ENCODE data around the gene NFS1.

DNA sequence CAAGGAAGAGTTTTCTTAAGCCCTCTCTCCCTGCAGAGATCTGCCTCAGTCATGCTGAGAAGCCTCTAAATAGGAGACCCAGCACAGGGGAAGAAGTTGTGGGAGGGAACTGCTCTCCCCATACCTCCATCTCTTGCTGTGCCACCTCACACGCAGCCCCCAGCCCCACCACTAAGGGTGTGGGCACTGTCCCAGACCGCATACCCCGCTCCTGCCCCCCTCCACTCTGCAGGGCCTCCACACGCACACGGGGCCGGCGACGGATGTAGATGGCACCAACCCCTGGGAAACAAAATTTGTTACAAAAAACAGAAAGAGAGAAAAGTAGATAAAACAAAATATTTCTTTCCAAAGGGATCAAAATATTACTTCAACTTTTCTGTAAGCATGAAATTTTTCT lies 24.2 kb downstream of the NFS1 start:
- TF ChIP-seq, protein P1, sequence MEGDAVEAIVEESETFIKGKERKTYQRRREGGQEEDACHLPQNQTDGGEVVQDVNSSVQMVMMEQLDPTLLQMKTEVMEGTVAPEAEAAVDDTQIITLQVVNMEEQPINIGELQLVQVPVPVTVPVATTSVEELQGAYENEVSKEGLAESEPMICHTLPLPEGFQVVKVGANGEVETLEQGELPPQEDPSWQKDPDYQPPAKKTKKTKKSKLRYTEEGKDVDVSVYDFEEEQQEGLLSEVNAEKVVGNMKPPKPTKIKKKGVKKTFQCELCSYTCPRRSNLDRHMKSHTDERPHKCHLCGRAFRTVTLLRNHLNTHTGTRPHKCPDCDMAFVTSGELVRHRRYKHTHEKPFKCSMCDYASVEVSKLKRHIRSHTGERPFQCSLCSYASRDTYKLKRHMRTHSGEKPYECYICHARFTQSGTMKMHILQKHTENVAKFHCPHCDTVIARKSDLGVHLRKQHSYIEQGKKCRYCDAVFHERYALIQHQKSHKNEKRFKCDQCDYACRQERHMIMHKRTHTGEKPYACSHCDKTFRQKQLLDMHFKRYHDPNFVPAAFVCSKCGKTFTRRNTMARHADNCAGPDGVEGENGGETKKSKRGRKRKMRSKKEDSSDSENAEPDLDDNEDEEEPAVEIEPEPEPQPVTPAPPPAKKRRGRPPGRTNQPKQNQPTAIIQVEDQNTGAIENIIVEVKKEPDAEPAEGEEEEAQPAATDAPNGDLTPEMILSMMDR (IDR thresholded peaks at IDR 0.05; ENCODE audit: low read depth, low read length, poor library complexity, severe bottlenecking) = no peak
- no peak for TF ChIP-seq EZH2phosphoT487 (IDR thresholded peaks at IDR 0.05; ENCODE audit: borderline replicate concordance, low read length)

Data from DOHH2 (cell line).